GM12878 (cell line): ENCODE data around the gene MMP10.

Source experiments
- BCLAF1 ChIP-seq: fragments of 450-650 bp; IDR thresholded peaks from 2 replicates; pipeline ENCODE4 v1.6.1; 2017; ENCODE audit warnings: antibody characterized with exemption, mild to moderate bottlenecking, moderate library complexity
- CTCF ChIP-seq, 3 experiments: IDR thresholded peaks in 2 of 3; conservative IDR thresholded peaks in 1 of 3; 2 replicates each; pipeline ENCODE4 v1.5.1; 2011; ENCODE audit warnings: low read depth in 3 of 3, low read length in 3 of 3, mild to moderate bottlenecking in 3 of 3, control low read depth in 2 of 3, moderate library complexity in 2 of 3, inconsistent platforms in 1 of 3, mixed read lengths in 1 of 3; ENCODE audit not compliant: control insufficient read depth in 2 of 3, insufficient read depth in 1 of 3; ENCODE audit errors: extremely low read depth in 1 of 3
- HDAC6 ChIP-seq: fragments of 200-600 bp; sonication (generic); IDR thresholded peaks from one replicate; pipeline ENCODE4 v1.8.0; 2017; ENCODE audit warnings: antibody characterized with exemption; ENCODE audit not compliant: unreplicated experiment
- POLR2AphosphoS5 ChIP-seq: IDR thresholded peaks from 2 replicates; pipeline ENCODE4 v1.6.1; 2011; ENCODE audit warnings: mild to moderate bottlenecking, low read length, inconsistent platforms
- SIN3A ChIP-seq: IDR thresholded peaks from 2 replicates; pipeline ENCODE4 v1.6.1; 2012; ENCODE audit warnings: low read depth, low read length, improper control_type of control experiment
- STAT1 ChIP-seq: fragments of 450-650 bp; conservative IDR thresholded peaks from 2 replicates; pipeline ENCODE4 v1.6.1; 2014; ENCODE audit warnings: antibody characterized with exemption, mild to moderate bottlenecking
- STAT3 ChIP-seq: IDR thresholded peaks from 2 replicates; pipeline ENCODE4 v1.6.1; 2011; ENCODE audit warnings: low read depth, low read length, improper control_type of control experiment
- USF1 ChIP-seq: IDR thresholded peaks from 2 replicates; pipeline ENCODE4 v1.6.1; 2011; ENCODE audit warnings: borderline replicate concordance, low read depth, mild to moderate bottlenecking, moderate library complexity, mixed read lengths, low read length; ENCODE audit not compliant: insufficient read depth; ENCODE audit errors: extremely low read length
- YY1 ChIP-seq: IDR thresholded peaks from 2 replicates; pipeline ENCODE4 v1.6.1; 2011; ENCODE audit warnings: low read depth, mild to moderate bottlenecking, low read length
- ZNF24 ChIP-seq: fragments of 450-650 bp; IDR thresholded peaks from 2 replicates; pipeline ENCODE4 v1.6.1; 2017; ENCODE audit warnings: antibody characterized with exemption, mild to moderate bottlenecking

GRCh38 chr11:102761646-102762238 is 18.7 kb downstream of the MMP10 start:
- TF ChIP-seq CTCF (IDR thresholded peaks at IDR 0.05 in 2 of 3, conservative IDR thresholded peaks at IDR 0.05 in 1 of 3; ENCODE audit: control insufficient read depth in 2 of 3, extremely low read depth in 1 of 3, insufficient read depth in 1 of 3, low read depth in 3 of 3, low read length in 3 of 3) (no peak), STAT1 (no peak), YY1 (no peak), USF1 (no peak), HDAC6 (no peak), POLR2AphosphoS5 (no peak), BCLAF1 (no peak), ZNF24 (no peak), SIN3A (no peak), STAT3 (no peak)
